Mucosa of stomach (tissue), 1 donor: ENCODE measurements around the gene C13orf46.
"Not testable (repeated sequence)": the region's sequence is repeated elsewhere in the genome, so short reads cannot be mapped to it uniquely, and the experiment has no call there.

Experiments used
- H3K27me3 ChIP-seq: one replicate; pipeline ENCODE4 v1.7.0; 2013; ENCODE audit warnings: mild to moderate bottlenecking, low read length; ENCODE audit not compliant: control insufficient read depth, insufficient read depth
- H3K36me3 ChIP-seq: one replicate; pipeline ENCODE4 v1.7.0; 2013; ENCODE audit warnings: low read length; ENCODE audit not compliant: control insufficient read depth, insufficient read depth
- H3K4me1 ChIP-seq: one replicate; pipeline ENCODE4 v1.7.0; 2013; ENCODE audit warnings: mild to moderate bottlenecking, low read length; ENCODE audit not compliant: control insufficient read depth, insufficient read depth
- H3K4me3 ChIP-seq: one replicate; pipeline ENCODE4 v1.7.0; 2013; ENCODE audit warnings: low read length
- H3K9ac ChIP-seq: one replicate; pipeline ENCODE4 v1.7.0; 2013; ENCODE audit warnings: mild to moderate bottlenecking, low read length, moderate library complexity
- H3K9me3 ChIP-seq: one replicate; pipeline ENCODE4 v1.7.0; 2013; ENCODE audit warnings: mild to moderate bottlenecking, low read length, moderate library complexity; ENCODE audit not compliant: control insufficient read depth
- donor health status: Pancreatic carcinoma.

C13orf46 gene

DNA sequence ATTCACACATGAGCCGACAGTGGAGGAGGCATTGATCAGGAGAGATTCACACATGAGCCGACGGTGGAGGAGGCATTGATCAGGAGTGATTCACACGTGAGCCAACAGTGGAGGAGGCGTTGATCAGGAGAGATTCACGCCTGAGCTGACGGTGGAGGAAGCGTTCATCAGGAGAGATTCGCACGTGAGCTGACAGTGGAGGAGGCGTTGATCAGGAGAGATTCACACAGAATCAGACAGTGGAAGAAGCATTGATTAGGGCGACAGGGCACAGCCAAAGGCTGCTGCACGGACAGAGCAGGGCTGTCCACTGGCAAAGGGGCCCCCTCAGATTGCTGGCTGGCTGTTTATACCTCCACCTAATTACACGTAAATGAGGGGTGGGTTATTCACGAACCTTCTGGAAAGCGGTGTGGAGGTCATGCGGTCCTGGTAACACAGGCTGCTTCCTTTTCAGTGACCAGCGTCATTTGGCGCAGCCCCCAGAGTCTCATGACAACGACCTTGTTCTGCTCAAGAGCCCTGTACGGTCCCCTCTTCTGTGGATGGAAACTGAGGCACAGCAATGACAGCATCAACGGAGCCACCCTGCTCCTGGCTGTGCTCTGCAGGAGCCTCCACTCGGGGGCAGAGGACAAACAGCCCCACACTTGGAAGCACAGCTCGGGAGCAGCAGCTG, 59.4 kb downstream of the C13orf46 start:
- Histone ChIP-seq H3K9ac (no peak overlapping the region), H3K4me3 (no peak overlapping the region), H3K4me1 (no peaks in the 10 kb centered on the region), H3K9me3 (no peaks in the 10 kb centered on the region), H3K36me3 (no peaks in the 10 kb centered on the region), H3K27me3 (peaks cover 27% of the 10 kb centered on the region)

DNA sequence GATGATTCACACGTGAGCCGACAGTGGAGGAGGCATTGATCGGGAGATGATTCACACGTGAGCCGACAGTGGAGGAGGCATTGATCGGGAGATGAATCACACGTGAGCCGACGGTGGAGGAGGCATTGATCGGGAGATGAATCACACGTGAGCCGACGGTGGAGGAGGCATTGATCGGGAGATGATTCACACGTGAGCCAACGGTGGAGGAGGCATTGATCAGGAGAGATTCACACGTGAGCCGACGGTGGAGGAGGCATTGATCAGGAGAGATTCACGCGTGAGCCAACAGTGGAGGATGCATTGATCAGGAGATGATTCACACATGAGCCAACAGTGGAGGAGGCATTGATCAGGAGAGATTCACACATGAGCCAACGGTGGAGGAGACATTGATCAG, 60.0 kb downstream of the C13orf46 start:
- not testable (repeated sequence) for H3K4me1 ChIP-seq, H3K4me3 ChIP-seq, H3K36me3 ChIP-seq, H3K9ac ChIP-seq, H3K9me3 ChIP-seq
- H3K27me3 ChIP-seq: peaks cover 27% of the 10 kb centered on the region

DNA sequence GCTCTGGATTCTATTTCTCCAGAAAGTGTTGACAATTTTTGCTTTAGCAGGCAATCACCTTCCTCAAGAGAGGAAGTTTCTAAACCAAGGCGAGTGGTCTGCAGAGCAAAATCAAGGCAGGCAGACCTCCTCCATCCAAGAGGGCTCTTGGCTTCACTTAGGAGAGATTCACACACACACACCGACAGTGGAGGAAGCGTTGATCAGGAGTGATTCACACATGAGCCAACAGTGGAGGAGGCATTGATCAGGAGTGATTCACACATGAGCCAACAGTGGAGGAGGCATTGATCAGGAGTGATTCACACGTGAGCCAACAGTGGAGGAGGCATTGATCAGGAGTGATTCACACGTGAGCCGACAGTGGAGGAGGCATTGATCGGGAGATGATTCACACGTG, 60.5 kb downstream of the C13orf46 start:
- not testable (repeated sequence) for H3K4me1 ChIP-seq, H3K4me3 ChIP-seq, H3K36me3 ChIP-seq, H3K9me3 ChIP-seq, H3K9ac ChIP-seq
- peaks cover 25% of the 10 kb centered on the region for H3K27me3 ChIP-seq

DNA sequence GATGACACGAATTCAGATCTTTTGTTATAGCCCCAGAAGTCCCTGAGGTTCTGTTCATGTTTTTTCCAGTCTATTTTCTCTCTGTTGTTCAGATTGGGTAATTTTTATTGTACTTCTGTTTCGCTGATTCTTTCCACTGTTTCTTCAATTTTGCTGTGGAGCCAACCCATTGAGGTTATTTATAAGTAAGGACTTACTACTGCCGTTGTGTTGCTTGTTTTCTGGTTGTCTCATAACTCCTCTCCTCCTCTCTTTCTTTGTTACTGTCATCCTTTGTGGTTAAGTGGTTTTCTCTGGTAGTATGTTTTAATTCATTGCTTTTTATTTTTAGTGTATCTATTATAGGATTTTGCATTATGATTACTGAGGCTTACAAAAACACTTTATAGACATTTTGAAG, 61.3 kb downstream of the C13orf46 start:
- Histone ChIP-seq H3K9ac (no peak overlapping the region), H3K27me3 (peaks cover 27% of the 10 kb centered on the region), H3K36me3 (no peaks in the 10 kb centered on the region), H3K4me1 (no peaks in the 10 kb centered on the region), H3K9me3 (no peaks in the 10 kb centered on the region), H3K4me3 (no peak overlapping the region)

DNA sequence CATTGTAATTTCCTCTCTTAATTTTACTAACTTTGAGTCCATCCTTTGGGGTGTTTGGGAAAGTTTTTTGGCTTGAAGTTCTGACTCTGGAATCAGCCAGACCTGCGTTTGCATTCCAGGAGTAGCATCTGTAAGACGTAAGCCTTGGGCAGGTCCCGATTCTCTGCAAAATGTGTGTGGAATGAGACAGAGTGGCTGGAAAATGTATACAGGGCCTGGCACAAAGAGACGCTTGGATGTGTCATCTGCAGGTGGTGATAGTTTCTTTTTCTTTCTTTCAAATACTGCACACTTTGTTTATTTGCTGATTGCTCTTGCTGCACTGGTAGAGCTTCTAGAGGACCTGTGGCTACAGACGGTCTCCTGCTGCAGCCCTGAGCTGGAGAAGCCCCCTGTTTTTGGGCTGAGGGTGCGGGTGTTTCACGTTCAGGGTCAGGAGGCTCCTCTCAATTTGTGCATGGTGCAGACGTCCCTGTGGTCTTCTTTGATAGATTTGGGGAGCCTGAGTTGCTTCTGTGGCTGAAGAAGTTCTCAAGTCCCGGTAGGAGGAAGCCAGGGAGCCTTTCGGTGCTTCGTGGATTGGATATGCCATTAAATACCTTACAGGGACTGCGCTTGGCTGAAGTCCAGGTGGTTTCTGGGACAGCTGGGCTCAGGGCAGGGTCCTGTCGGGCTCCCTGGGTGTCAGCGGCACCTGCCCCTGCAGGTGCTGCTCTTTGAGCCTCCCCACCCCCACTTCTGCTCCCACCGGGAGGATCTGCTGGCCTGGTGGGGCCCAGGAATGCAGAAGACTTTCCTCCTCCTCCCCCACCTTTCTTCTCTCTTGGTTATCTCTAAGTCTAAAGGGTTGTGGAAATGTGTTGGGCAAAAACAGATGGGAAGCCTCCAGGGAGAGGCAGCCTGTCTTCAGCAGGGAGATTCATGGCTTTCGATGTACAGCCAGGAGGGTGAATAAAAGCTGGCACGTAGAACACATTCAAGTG, 66.0 kb downstream of the C13orf46 start:
- Histone ChIP-seq H3K27me3 (peaks cover 9% of the 10 kb centered on the region), H3K36me3 (no peaks in the 10 kb centered on the region), H3K4me1 (peaks cover 3% of the 10 kb centered on the region), H3K9ac (no peak overlapping the region), H3K4me3 (no peak overlapping the region), H3K9me3 (no peaks in the 10 kb centered on the region)

DNA sequence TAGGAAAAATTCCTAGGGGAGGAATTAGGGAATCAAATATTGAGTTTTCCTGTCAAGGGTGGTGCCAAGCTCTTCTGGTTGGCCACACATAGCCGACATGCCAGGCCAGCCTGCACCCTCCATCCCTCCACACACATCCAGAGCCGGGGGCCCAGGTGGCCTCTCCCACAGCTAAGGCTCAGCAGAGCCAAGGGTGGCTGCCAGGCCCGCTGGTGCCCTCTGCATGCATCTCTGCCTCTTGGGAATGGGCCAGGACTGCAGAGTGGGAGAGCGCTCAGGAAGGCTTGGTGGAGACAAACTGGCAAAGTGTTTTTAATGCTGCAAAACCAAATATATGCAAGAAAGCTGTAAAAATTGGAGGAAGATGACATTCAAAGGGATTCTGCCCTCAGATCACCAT, 67.3 kb downstream of the C13orf46 start:
- Histone ChIP-seq H3K4me3 (no peak overlapping the region), H3K9ac (no peak overlapping the region), H3K4me1 (peaks cover 3% of the 10 kb centered on the region), H3K9me3 (no peaks in the 10 kb centered on the region), H3K36me3 (no peaks in the 10 kb centered on the region), H3K27me3 (peaks cover 9% of the 10 kb centered on the region)

DNA sequence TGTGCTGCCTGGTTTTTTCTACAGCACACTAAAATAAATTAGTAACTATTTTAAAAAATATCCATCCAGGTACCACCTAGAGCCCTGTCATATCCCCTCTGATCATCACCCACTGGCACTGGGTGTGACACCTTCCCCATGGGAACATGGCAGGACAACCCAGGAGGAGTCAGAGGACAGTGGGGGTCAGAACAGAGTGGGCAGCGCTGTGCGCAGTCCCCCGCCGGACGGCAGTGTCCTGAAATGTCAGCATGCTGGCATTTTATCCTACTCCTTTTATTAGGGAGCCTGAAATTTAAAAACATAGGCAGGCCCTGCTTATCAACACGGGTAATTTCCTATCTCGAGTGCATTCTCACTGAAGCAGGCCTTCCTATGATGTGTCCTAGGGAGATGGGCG, 67.9 kb downstream of the C13orf46 start:
- H3K36me3 ChIP-seq: no peaks in the 10 kb centered on the region
- H3K27me3 ChIP-seq: peaks cover 9% of the 10 kb centered on the region
- H3K4me1 ChIP-seq: peaks cover 3% of the 10 kb centered on the region
- no peak overlapping the region for H3K9ac ChIP-seq
- H3K9me3 ChIP-seq: no peaks in the 10 kb centered on the region
- no peak overlapping the region for H3K4me3 ChIP-seq

DNA sequence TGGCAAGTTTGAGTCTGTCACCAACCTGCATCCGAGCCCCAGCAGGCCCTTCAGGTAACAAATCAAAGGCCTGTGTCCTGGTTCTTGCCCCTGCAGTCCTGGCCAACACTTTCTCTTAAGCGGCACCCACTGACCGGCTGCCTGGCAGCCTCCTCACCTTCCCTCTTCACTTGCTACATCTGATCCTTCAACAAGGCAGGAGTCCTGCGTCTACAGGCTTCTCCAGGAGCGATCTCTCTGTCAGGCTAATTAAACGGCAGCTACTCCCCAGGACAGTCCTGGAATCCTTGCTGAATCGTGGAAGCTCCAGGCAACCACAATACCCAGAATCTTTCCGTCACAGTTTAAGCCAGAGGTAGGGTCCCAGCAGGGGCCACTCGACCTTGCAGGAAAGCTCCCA, 68.9 kb downstream of the C13orf46 start:
- Histone ChIP-seq H3K27me3 (peaks cover 9% of the 10 kb centered on the region), H3K9me3 (no peaks in the 10 kb centered on the region), H3K36me3 (no peaks in the 10 kb centered on the region), H3K9ac (no peak overlapping the region), H3K4me1 (peaks cover 3% of the 10 kb centered on the region), H3K4me3 (no peak overlapping the region)

DNA sequence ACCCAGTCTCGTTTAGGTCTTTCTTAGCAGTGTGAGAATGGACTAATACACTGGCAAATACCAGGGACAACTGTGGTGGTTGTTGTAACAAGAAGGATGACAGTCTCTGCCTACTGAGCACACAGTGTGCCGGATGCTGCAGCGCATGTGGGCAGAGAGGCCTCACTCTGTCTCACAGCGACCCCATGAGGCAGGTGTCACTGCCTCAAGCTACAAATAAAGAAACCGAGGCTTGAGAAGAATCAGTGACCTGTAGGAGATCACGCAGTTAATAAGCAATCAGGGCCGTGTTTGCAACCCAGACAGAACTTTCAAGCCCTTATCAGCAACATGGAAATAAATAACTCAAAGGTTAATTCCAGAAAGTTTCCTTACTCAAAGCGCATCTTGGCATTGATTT, 69.5 kb downstream of the C13orf46 start:
- H3K9me3 ChIP-seq: no peaks in the 10 kb centered on the region
- no peak overlapping the region for H3K9ac ChIP-seq
- no peaks in the 10 kb centered on the region for H3K36me3 ChIP-seq
- no peak overlapping the region for H3K4me3 ChIP-seq
- peaks cover 3% of the 10 kb centered on the region for H3K4me1 ChIP-seq
- H3K27me3 ChIP-seq: peaks cover 9% of the 10 kb centered on the region

DNA sequence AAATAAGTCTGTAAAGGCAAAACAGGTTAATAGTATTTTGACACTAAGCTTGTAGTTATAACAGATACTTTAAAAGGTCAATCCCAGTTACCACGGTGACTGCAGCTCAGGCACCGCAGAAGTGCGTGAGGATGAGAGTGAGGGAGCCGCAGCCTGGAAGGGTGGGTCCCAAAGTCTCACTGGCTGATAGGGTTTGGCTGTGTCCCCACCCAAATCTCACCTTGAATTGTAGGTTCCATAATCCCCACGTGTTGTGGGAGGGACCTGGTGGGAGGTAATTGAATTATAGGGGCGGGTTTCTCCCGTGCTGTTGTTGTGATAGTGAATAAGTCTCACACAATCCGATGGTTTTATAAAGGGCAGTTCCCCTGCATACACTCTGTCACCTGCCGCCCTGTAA, 70.0 kb downstream of the C13orf46 start:
- no peaks in the 10 kb centered on the region for H3K36me3 ChIP-seq
- H3K9ac ChIP-seq: no peak overlapping the region
- H3K4me3 ChIP-seq: no peak overlapping the region
- H3K4me1 ChIP-seq: peaks cover 3% of the 10 kb centered on the region
- peaks cover 9% of the 10 kb centered on the region for H3K27me3 ChIP-seq
- H3K9me3 ChIP-seq: no peaks in the 10 kb centered on the region
